ENCODE measurements around the gene LPIN3. TPM values are rescaled to one million over a fixed set of nuclear protein-coding genes. Genes with fewer than 3 reads are reported as not detected.

The LPIN3 gene
- total RNA-seq, 4 donors from 2014 or later: 7.4 to 30.5 (median 10.2) TPM

- H3K4me1 ChIP-seq: no peaks in the 10 kb centered on the region
- H3K4me3 ChIP-seq: no peak overlapping the region
- no peaks in the 10 kb centered on the region for H3K27me3 ChIP-seq
- no peak for DNase-seq
- H3K36me3 ChIP-seq: no peaks in the 10 kb centered on the region
- TF ChIP-seq, protein P1, sequence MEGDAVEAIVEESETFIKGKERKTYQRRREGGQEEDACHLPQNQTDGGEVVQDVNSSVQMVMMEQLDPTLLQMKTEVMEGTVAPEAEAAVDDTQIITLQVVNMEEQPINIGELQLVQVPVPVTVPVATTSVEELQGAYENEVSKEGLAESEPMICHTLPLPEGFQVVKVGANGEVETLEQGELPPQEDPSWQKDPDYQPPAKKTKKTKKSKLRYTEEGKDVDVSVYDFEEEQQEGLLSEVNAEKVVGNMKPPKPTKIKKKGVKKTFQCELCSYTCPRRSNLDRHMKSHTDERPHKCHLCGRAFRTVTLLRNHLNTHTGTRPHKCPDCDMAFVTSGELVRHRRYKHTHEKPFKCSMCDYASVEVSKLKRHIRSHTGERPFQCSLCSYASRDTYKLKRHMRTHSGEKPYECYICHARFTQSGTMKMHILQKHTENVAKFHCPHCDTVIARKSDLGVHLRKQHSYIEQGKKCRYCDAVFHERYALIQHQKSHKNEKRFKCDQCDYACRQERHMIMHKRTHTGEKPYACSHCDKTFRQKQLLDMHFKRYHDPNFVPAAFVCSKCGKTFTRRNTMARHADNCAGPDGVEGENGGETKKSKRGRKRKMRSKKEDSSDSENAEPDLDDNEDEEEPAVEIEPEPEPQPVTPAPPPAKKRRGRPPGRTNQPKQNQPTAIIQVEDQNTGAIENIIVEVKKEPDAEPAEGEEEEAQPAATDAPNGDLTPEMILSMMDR (IDR thresholded peaks at IDR 0.05): no peak
- no peak for TF ChIP-seq POLR2A (IDR thresholded peaks at IDR 0.05)
- intact Hi-C loops (cut with DNase I; ENCODE audit: low total_unique reads): no loop called here
- no peak overlapping the region for H3K27ac ChIP-seq
- no peaks in the 10 kb centered on the region for H3K9me3 ChIP-seq
Observed at GRCh38 chr20:41406353-41406752, 65.7 kb downstream of the LPIN3 start.

DNA sequence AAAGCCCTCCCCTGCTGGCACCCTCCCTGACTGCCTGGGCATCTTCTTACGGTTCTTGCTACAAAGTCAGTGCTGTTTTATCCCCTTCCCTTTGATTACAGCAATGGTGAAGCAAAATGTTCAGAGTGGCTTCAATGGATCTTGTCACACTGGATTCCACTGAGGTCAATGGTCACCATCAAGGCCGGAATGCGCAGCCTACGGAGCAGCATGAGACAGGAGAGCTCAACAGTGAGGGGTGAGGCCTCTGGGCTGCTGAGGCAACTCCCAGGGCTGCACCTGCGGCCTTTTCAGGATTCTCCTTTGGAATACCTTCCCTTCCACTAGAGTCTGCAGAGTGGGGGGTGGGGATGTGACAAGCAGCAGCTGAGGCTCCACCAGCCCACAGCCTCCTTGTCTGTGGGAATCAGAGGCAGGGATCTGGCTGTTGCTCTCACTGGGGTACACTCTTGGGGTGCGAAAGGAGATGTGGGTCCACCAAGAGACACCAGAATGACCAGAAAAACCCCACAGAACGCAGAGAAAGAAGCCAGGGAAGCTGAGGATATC lies 66.3 kb downstream of the LPIN3 start:
- intact Hi-C loops (cut with DNase I; ENCODE audit: low total_unique reads): no loop called here
- H3K4me1 ChIP-seq: no peaks in the 10 kb centered on the region
- no peak overlapping the region for H3K4me3 ChIP-seq
- no peak for DNase-seq
- no peaks in the 10 kb centered on the region for H3K27me3 ChIP-seq
- TF ChIP-seq POLR2A (IDR thresholded peaks at IDR 0.05): no peak
- TF ChIP-seq, protein P1 (IDR thresholded peaks at IDR 0.05): no peak
- no peaks in the 10 kb centered on the region for H3K9me3 ChIP-seq
- H3K36me3 ChIP-seq: no peaks in the 10 kb centered on the region
- H3K27ac ChIP-seq: no peak overlapping the region

- intact Hi-C loops (cut with DNase I; ENCODE audit: low total_unique reads): no loop called here
- H3K36me3 ChIP-seq: no peaks in the 10 kb centered on the region
- TF ChIP-seq, protein P1 (IDR thresholded peaks at IDR 0.05): no peak
- no peak for DNase-seq
- no peaks in the 10 kb centered on the region for H3K27me3 ChIP-seq
- H3K4me1 ChIP-seq: no peaks in the 10 kb centered on the region
- no peak overlapping the region for H3K27ac ChIP-seq
- H3K9me3 ChIP-seq: no peaks in the 10 kb centered on the region
- H3K4me3 ChIP-seq: no peak overlapping the region
Observed at GRCh38 chr20:41407607-41408006, 67.0 kb downstream of the LPIN3 start.

DNA sequence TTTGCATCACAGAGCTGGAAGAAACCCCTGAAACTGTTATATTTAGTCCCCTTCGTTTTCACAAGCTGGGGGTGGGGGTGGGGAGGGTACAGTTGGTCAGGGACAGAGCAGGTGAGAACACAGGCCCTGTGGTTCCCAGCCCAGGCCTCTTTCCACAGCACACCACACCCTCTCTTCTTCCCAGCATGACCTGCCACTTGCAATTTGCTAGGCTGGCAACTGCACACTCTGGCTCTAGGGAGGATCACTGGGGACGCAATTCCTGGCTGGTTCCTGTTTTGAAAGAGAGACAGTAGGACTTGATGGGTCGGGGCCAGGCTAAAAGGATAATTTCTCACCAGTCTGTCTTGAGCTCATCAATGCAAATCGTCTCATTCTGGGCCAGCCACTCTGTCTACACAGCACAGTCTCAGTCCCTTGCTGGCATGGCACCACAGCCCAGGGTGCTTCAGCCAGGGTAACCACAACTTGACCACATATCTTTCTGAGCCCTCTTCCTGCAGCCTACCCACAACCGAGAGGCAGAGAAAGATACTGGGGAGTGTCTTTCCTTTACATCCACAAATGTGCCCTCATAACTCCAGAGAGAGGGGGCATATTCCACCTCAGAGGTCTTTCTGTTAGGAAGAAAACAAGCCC lies 67.7 kb downstream of the LPIN3 start:
- H3K27me3 ChIP-seq: no peaks in the 10 kb centered on the region
- TF ChIP-seq, protein P1 (IDR thresholded peaks at IDR 0.05): no peak
- no peak for TF ChIP-seq POLR2A (IDR thresholded peaks at IDR 0.05)
- no peak for DNase-seq
- no peak overlapping the region for H3K27ac ChIP-seq
- no peak overlapping the region for H3K4me3 ChIP-seq
- H3K36me3 ChIP-seq: no peaks in the 10 kb centered on the region
- intact Hi-C loops (cut with DNase I; ENCODE audit: low total_unique reads): no loop called here
- no peaks in the 10 kb centered on the region for H3K9me3 ChIP-seq
- no peaks in the 10 kb centered on the region for H3K4me1 ChIP-seq

- H3K4me1 ChIP-seq: no peaks in the 10 kb centered on the region
- DNase-seq: no peak
- intact Hi-C loops (cut with DNase I; ENCODE audit: low total_unique reads): no loop called here
Observed at GRCh38 chr20:41408986-41409385, 68.4 kb downstream of the LPIN3 start.

More at GRCh38 chr20:41408986-41409385, 68.4 kb downstream of the LPIN3 start:
- Histone ChIP-seq H3K9me3 (no peaks in the 10 kb centered on the region), H3K27ac (no peak overlapping the region), H3K27me3 (no peaks in the 10 kb centered on the region), H3K4me3 (no peak overlapping the region), H3K36me3 (no peaks in the 10 kb centered on the region)
- TF ChIP-seq POLR2A (IDR thresholded peaks at IDR 0.05): no peak
- TF ChIP-seq, protein P1 (IDR thresholded peaks at IDR 0.05): no peak

Other genes with a start within 250 kb of the LPIN3 start
- gene PLCG1, start 203.3 kb upstream of the LPIN3 start, total RNA-seq: 100 to 1,000 TPM in 3 of 4 donors, 10 to 100 TPM in 1; 38.8 to 180 (median 138) TPM
- 10 to 100 TPM; 18.7 to 85.2 (median 25.0) TPM for gene ZHX3, start 23.1 kb upstream of the LPIN3 start, total RNA-seq
- gene EMILIN3, start 26.0 kb downstream of the LPIN3 start, total RNA-seq: 10 to 100 TPM in 1 of 4 donors, 1 to 10 TPM in 1, under 1 TPM in 2; 0.29 to 53.0 (median 2.4) TPM

Measured in uterus (tissue), 4 donors.